Left ventricle myocardium inferior (tissue), 1 donor: ENCODE data around the gene STX1A. TPM values are rescaled to one million over a fixed set of nuclear protein-coding genes. Genes with fewer than 3 reads are reported as not detected.
"Not testable (repeated sequence)": the region's sequence is repeated elsewhere in the genome, so short reads cannot be mapped to it uniquely, and the experiment has no call there.

ENCODE experiments used
- DNase-seq: peaks from one replicate; pipeline ENCODE4 v3.0.0-alpha.2; 2020
- H3K27ac ChIP-seq: fragments of 200-600 bp; replicated peaks from 2 replicates; pipeline ENCODE4 v1.8.0; 2021
- H3K27me3 ChIP-seq: fragments of 200-600 bp; 2 replicates; pipeline ENCODE4 v1.8.0; 2021; ENCODE audit warnings: low read depth
- H3K36me3 ChIP-seq: fragments of 200-600 bp; 2 replicates; pipeline ENCODE4 v1.8.0; 2021
- H3K4me1 ChIP-seq: fragments of 200-600 bp; 2 replicates; pipeline ENCODE4 v1.8.0; 2021
- H3K4me3 ChIP-seq: fragments of 200-600 bp; 2 replicates; pipeline ENCODE4 v1.8.0; 2021; ENCODE audit warnings: mild to moderate bottlenecking, moderate library complexity
- H3K9me3 ChIP-seq: fragments of 200-600 bp; replicated peaks from 2 replicates; pipeline ENCODE4 v1.8.0; 2021
- CTCF ChIP-seq: fragments of 200-600 bp; IDR thresholded peaks from 2 replicates; pipeline ENCODE4 v1.8.0; 2021; ENCODE audit warnings: antibody characterized with exemption, mild to moderate bottlenecking, borderline replicate concordance
- intact Hi-C: fragments of 100-400 bp; cut with micrococcal nuclease; formaldehyde crosslinking; loops from one replicate; pipeline ENCODE4 v1.11.0; 2022
- total RNA-seq: library from RNA; stranded (reverse); fragmentation: NEBNext Ultra II Directional; extraction: Animal tissue kit (Norgen Biotek cat#: 25700); gene quantifications from one replicate; pipeline ENCODE4 v1.2.1, GENCODE V29; 2021
- donor health status: DM: no; HTN: yes; CAD: no; lungs with severe emphysema.

STX1A gene
- total RNA-seq, 1 donor from 2014 or later = 2.9 TPM

GRCh38 chr7:73718438-73718881, 1.0 kb downstream of the STX1A start:
- Histone ChIP-seq H3K4me3 (peak overlapping the region; percentile 88), H3K36me3 (no peaks in the 10 kb centered on the region), H3K9me3 (no peaks in the 10 kb centered on the region), H3K27me3 (peaks cover 16% of the 10 kb centered on the region), H3K27ac (no peak overlapping the region), H3K4me1 (peaks cover 48% of the 10 kb centered on the region)
- no peak for DNase-seq
- no peak for TF ChIP-seq CTCF
- intact Hi-C loops = no loop called here

GRCh38 chr7:73717991-73718405, 1.5 kb downstream of the STX1A start:
- no peak overlapping the region for H3K27ac ChIP-seq

GRCh38 chr7:73717025-73717807, 2.3 kb downstream of the STX1A start:
- H3K4me1 ChIP-seq = peaks cover 48% of the 10 kb centered on the region
- H3K27ac ChIP-seq = no peak overlapping the region
- H3K36me3 ChIP-seq = no peaks in the 10 kb centered on the region
- TF ChIP-seq CTCF = no peak
- DNase-seq = no peak
- intact Hi-C loops = no loop called here
- H3K27me3 ChIP-seq = peaks cover 16% of the 10 kb centered on the region
- H3K9me3 ChIP-seq = no peaks in the 10 kb centered on the region
- no peak overlapping the region for H3K4me3 ChIP-seq

More at GRCh38 chr7:73717991-73718405, 1.5 kb downstream of the STX1A start:
- H3K4me3 ChIP-seq = peak overlapping the region; percentile 88
- intact Hi-C loops = no loop called here
- H3K27me3 ChIP-seq = peaks cover 16% of the 10 kb centered on the region
- peaks cover 48% of the 10 kb centered on the region for H3K4me1 ChIP-seq
- no peak for DNase-seq
- H3K9me3 ChIP-seq = no peaks in the 10 kb centered on the region
- no peak for TF ChIP-seq CTCF
- H3K36me3 ChIP-seq = no peaks in the 10 kb centered on the region

GRCh38 chr7:73716318-73716890, 3.1 kb downstream of the STX1A start:
- no peak for TF ChIP-seq CTCF
- H3K27me3 ChIP-seq = peaks cover 16% of the 10 kb centered on the region
- no peaks in the 10 kb centered on the region for H3K36me3 ChIP-seq
- H3K4me3 ChIP-seq = no peak overlapping the region
- DNase-seq = no peak
- H3K27ac ChIP-seq = no peak overlapping the region
- intact Hi-C loops = no loop called here
- H3K9me3 ChIP-seq = no peaks in the 10 kb centered on the region
- H3K4me1 ChIP-seq = peaks cover 41% of the 10 kb centered on the region

GRCh38 chr7:73715648-73716317, 3.7 kb downstream of the STX1A start:
- TF ChIP-seq CTCF = no peak
- no peak overlapping the region for H3K27ac ChIP-seq
- no peak for DNase-seq

GRCh38 chr7:73713319-73713718, 6.2 kb downstream of the STX1A start:
- H3K36me3 ChIP-seq, intact Hi-C loops, H3K9me3 ChIP-seq, H3K4me3 ChIP-seq, H3K27me3 ChIP-seq, DNase-seq, H3K27ac ChIP-seq: not testable (repeated sequence)
- H3K4me1 ChIP-seq = peaks cover 17% of the 10 kb centered on the region

More at GRCh38 chr7:73715648-73716317, 3.7 kb downstream of the STX1A start:
- intact Hi-C loops = no loop called here
- Histone ChIP-seq H3K36me3 (no peaks in the 10 kb centered on the region), H3K9me3 (no peaks in the 10 kb centered on the region), H3K4me1 (peaks cover 35% of the 10 kb centered on the region), H3K27me3 (peaks cover 16% of the 10 kb centered on the region), H3K4me3 (no peak overlapping the region)
